Activated naive CD4-positive, alpha-beta T cell treated with anti-CD3 and anti-CD28 coated beads, Interleukin-2, amount 10 ng/mL, durations not matched to agents 7 days and 5 days (primary cell): ENCODE results near the gene RIC3.

ENCODE experiments used
- CTCF ChIA-PET: fragments of 350-600 bp; sonication (Branson Sonifier 250); formaldehyde crosslinking; loops from one replicate; lab custom pipeline; 2021; ENCODE audit warnings: antibody characterized with exemption; lab: Charles Lee
- DNase-seq: peaks from one replicate; pipeline ENCODE4 v3.0.0-alpha.2; 2020
- H3K27ac Mint-ChIP-seq: one replicate; pipeline ENCODE4 v1.8.0; 2021; ENCODE audit warnings: mild to moderate bottlenecking, moderate library complexity, mixed read lengths
- H3K27me3 Mint-ChIP-seq: one replicate; pipeline ENCODE4 v1.8.0; 2021; ENCODE audit warnings: mild to moderate bottlenecking, mixed read lengths
- H3K36me3 Mint-ChIP-seq: one replicate; pipeline ENCODE4 v1.8.0; 2021; ENCODE audit warnings: mixed read lengths
- H3K4me1 Mint-ChIP-seq: one replicate; pipeline ENCODE4 v1.8.0; 2021; ENCODE audit warnings: mixed read lengths
- H3K4me3 Mint-ChIP-seq: one replicate; pipeline ENCODE4 v1.8.0; 2021; ENCODE audit warnings: mild to moderate bottlenecking, moderate library complexity, mixed read lengths
- H3K9me3 Mint-ChIP-seq: one replicate; pipeline ENCODE4 v1.8.0; 2021; ENCODE audit warnings: mixed read lengths

Gene RIC3

GRCh38 chr11:8071616-8072581 lies 96.9 kb downstream of the RIC3 start:
- no peaks in the 10 kb centered on the region for H3K36me3 Mint-ChIP-seq
- CTCF ChIA-PET, result interaction anchor here (1.0 to 1.4 kb wide), 2 partner anchors 39 to 66 kb away, joined by 4 read pairs; no protein-coding TSS in a partner anchor

GRCh38 chr11:8070417-8071115 lies 98.3 kb downstream of the RIC3 start:
- no peaks in the 10 kb centered on the region for H3K9me3 Mint-ChIP-seq
- no peak for DNase-seq
- CTCF ChIA-PET, result interaction anchor here (1.0 to 1.2 kb wide), 2 partner anchors 37 to 64 kb away, joined by 4 to 5 read pairs; no protein-coding TSS in a partner anchor
- no peaks in the 10 kb centered on the region for H3K36me3 Mint-ChIP-seq
- H3K4me1 Mint-ChIP-seq, result no peaks in the 10 kb centered on the region
- no peak overlapping the region for H3K4me3 Mint-ChIP-seq
- no peak overlapping the region for H3K27ac Mint-ChIP-seq
- H3K27me3 Mint-ChIP-seq, result peaks cover 38% of the 10 kb centered on the region

More at GRCh38 chr11:8071616-8072581, 96.9 kb downstream of the RIC3 start:
- no peak for DNase-seq
- no peak overlapping the region for H3K4me3 Mint-ChIP-seq
- H3K27me3 Mint-ChIP-seq, result peaks cover 36% of the 10 kb centered on the region
- no peaks in the 10 kb centered on the region for H3K9me3 Mint-ChIP-seq
- H3K27ac Mint-ChIP-seq, result no peak overlapping the region
- no peaks in the 10 kb centered on the region for H3K4me1 Mint-ChIP-seq

GRCh38 chr11:8069771-8070170 lies 99.1 kb downstream of the RIC3 start:
- Mint-ChIP-seq H3K27me3 (peaks cover 38% of the 10 kb centered on the region), H3K36me3 (no peaks in the 10 kb centered on the region), H3K9me3 (no peaks in the 10 kb centered on the region), H3K4me1 (no peaks in the 10 kb centered on the region), H3K4me3 (no peak overlapping the region), H3K27ac (no peak overlapping the region)
- no peak for DNase-seq
- CTCF ChIA-PET, result no interaction called here

GRCh38 chr11:8068605-8069221 lies 100.1 kb downstream of the RIC3 start:
- H3K27me3 Mint-ChIP-seq, result peaks cover 38% of the 10 kb centered on the region
- H3K4me1 Mint-ChIP-seq, result no peaks in the 10 kb centered on the region
- H3K27ac Mint-ChIP-seq, result peak overlapping the region; percentile 26
- H3K4me3 Mint-ChIP-seq, result no peak overlapping the region
- no peaks in the 10 kb centered on the region for H3K9me3 Mint-ChIP-seq
- no peak for DNase-seq
- CTCF ChIA-PET, result interaction anchor here (0.7 kb wide), 1 partner anchor 1025 kb away, joined by 3 read pairs; no protein-coding TSS in a partner anchor
- no peaks in the 10 kb centered on the region for H3K36me3 Mint-ChIP-seq

GRCh38 chr11:8067929-8068575 lies 100.8 kb downstream of the RIC3 start:
- CTCF ChIA-PET, result interaction anchor here (1.0 kb wide), 1 partner anchor 33 kb away, joined by 3 read pairs; no protein-coding TSS in a partner anchor
- H3K4me3 Mint-ChIP-seq, result no peak overlapping the region
- peak overlapping the region; percentile 26 for H3K27ac Mint-ChIP-seq
- no peaks in the 10 kb centered on the region for H3K4me1 Mint-ChIP-seq
- H3K27me3 Mint-ChIP-seq, result peaks cover 37% of the 10 kb centered on the region
- no peak for DNase-seq
- no peaks in the 10 kb centered on the region for H3K9me3 Mint-ChIP-seq
- no peaks in the 10 kb centered on the region for H3K36me3 Mint-ChIP-seq

- no peaks in the 10 kb centered on the region for H3K9me3 Mint-ChIP-seq
- H3K4me3 Mint-ChIP-seq, result no peak overlapping the region
Observed at GRCh38 chr11:8067567-8067928, 101.3 kb downstream of the RIC3 start.

GRCh38 chr11:8066911-8067455 lies 101.8 kb downstream of the RIC3 start:
- Mint-ChIP-seq H3K4me3 (no peak overlapping the region), H3K36me3 (no peaks in the 10 kb centered on the region), H3K27me3 (peaks cover 27% of the 10 kb centered on the region), H3K9me3 (no peaks in the 10 kb centered on the region), H3K4me1 (no peaks in the 10 kb centered on the region), H3K27ac (no peak overlapping the region)
- DNase-seq, result no peak
- CTCF ChIA-PET, result interaction anchor here (0.9 to 1.3 kb wide), 2 partner anchors 34 to 46 kb away, joined by 3 to 5 read pairs; no protein-coding TSS in a partner anchor

More at GRCh38 chr11:8067567-8067928, 101.3 kb downstream of the RIC3 start:
- Mint-ChIP-seq H3K27ac (no peak overlapping the region), H3K4me1 (no peaks in the 10 kb centered on the region), H3K36me3 (no peaks in the 10 kb centered on the region), H3K27me3 (peaks cover 32% of the 10 kb centered on the region)
- no peak for DNase-seq
- CTCF ChIA-PET, result interaction anchor here (0.9 to 1.0 kb wide), 2 partner anchors 33 to 47 kb away, joined by 3 read pairs; no protein-coding TSS in a partner anchor

- CTCF ChIA-PET, result interaction anchor here (0.9 to 1.3 kb wide), 2 partner anchors 33 to 45 kb away, joined by 3 to 5 read pairs; no protein-coding TSS in a partner anchor
- H3K36me3 Mint-ChIP-seq, result no peaks in the 10 kb centered on the region
- no peak overlapping the region for H3K4me3 Mint-ChIP-seq
- peak overlapping the region; percentile 74 for H3K27ac Mint-ChIP-seq
- peaks cover 20% of the 10 kb centered on the region for H3K27me3 Mint-ChIP-seq
- H3K9me3 Mint-ChIP-seq, result no peaks in the 10 kb centered on the region
- DNase-seq, result no peak
- no peaks in the 10 kb centered on the region for H3K4me1 Mint-ChIP-seq
Observed at GRCh38 chr11:8066036-8066910, 102.6 kb downstream of the RIC3 start.

- CTCF ChIA-PET, result no interaction called here
- Mint-ChIP-seq H3K4me1 (no peaks in the 10 kb centered on the region), H3K36me3 (no peaks in the 10 kb centered on the region), H3K27me3 (peaks cover 15% of the 10 kb centered on the region), H3K27ac (no peak overlapping the region), H3K9me3 (no peaks in the 10 kb centered on the region), H3K4me3 (no peak overlapping the region)
- DNase-seq, result no peak
Observed at GRCh38 chr11:8065031-8065430, 103.8 kb downstream of the RIC3 start.

GRCh38 chr11:8063324-8063723 lies 105.5 kb downstream of the RIC3 start:
- peaks cover 9% of the 10 kb centered on the region for H3K27me3 Mint-ChIP-seq
- H3K4me3 Mint-ChIP-seq, result no peak overlapping the region
- CTCF ChIA-PET, result no interaction called here
- H3K36me3 Mint-ChIP-seq, result no peaks in the 10 kb centered on the region
- no peak for DNase-seq
- no peaks in the 10 kb centered on the region for H3K9me3 Mint-ChIP-seq
- no peak overlapping the region for H3K27ac Mint-ChIP-seq
- H3K4me1 Mint-ChIP-seq, result peaks cover 2% of the 10 kb centered on the region

GRCh38 chr11:8062781-8063257 lies 106.0 kb downstream of the RIC3 start:
- Mint-ChIP-seq H3K9me3 (no peaks in the 10 kb centered on the region), H3K27me3 (peaks cover 8% of the 10 kb centered on the region), H3K36me3 (no peaks in the 10 kb centered on the region), H3K4me3 (no peak overlapping the region), H3K4me1 (peaks cover 4% of the 10 kb centered on the region), H3K27ac (no peak overlapping the region)
- CTCF ChIA-PET, result no interaction called here
- no peak for DNase-seq

GRCh38 chr11:8061555-8062428 lies 107.0 kb downstream of the RIC3 start:
- Mint-ChIP-seq H3K36me3 (no peaks in the 10 kb centered on the region), H3K27me3 (peaks cover 8% of the 10 kb centered on the region), H3K9me3 (no peaks in the 10 kb centered on the region), H3K4me3 (no peak overlapping the region), H3K27ac (no peak overlapping the region), H3K4me1 (peaks cover 4% of the 10 kb centered on the region)
- DNase-seq, result no peak
- CTCF ChIA-PET, result interaction anchor here (1.1 kb wide), 1 partner anchor 38 kb away, joined by 7 read pairs; no protein-coding TSS in a partner anchor
